Measurements from ENCODE around the gene SIX1.

Gene SIX1

GRCh38 chr14:60648934-60649874 lies at the start of gene SIX1:
Gene SIX1, minus strand, starts transcription at chr14:60649477. Its CDS starts 288 bp downstream, at chr14:60649189.
- Histone ChIP-seq H3K4me3 (ENCODE audit: low read length in 2 of 2) (peak within 1 kb of the TSS; percentile 62 to 65), H3K27ac (ENCODE audit: low read depth in 2 of 2, low read length in 2 of 2) (no peak within 1 kb of the TSS), H3K36me3 (ENCODE audit: control insufficient read depth in 2 of 2, insufficient read depth in 2 of 2, low read length in 2 of 2) (no peaks in the 10 kb centered on the region), H3K27me3 (ENCODE audit: control insufficient read depth in 2 of 2, insufficient read depth in 2 of 2, low read length in 2 of 2) (peaks cover 79 to 97% of the 10 kb centered on the region in 2 donors), H3K9ac (ENCODE audit: low read depth in 1 of 2, low read length in 2 of 2) (no peak within 1 kb of the TSS), H3K9me3 (ENCODE audit: control insufficient read depth in 2 of 2, low read length in 2 of 2) (no peaks in the 10 kb centered on the region), H3K4me1 (ENCODE audit: control insufficient read depth in 2 of 2, insufficient read depth in 2 of 2, low read length in 2 of 2) (peaks cover 21% of the 10 kb centered on the region in 2 donors)

- H3K36me3 ChIP-seq (ENCODE audit: control insufficient read depth in 2 of 2, insufficient read depth in 2 of 2, low read length in 2 of 2): no peaks in the 10 kb centered on the region
- no peak overlapping the region for H3K9ac ChIP-seq (ENCODE audit: low read depth in 1 of 2, low read length in 2 of 2)
- no peaks in the 10 kb centered on the region for H3K4me1 ChIP-seq (ENCODE audit: control insufficient read depth in 2 of 2, insufficient read depth in 2 of 2, low read length in 2 of 2)
- no peaks in the 10 kb centered on the region for H3K9me3 ChIP-seq (ENCODE audit: control insufficient read depth in 2 of 2, low read length in 2 of 2)
- no peak overlapping the region for H3K27ac ChIP-seq (ENCODE audit: low read depth in 2 of 2, low read length in 2 of 2)
- H3K4me3 ChIP-seq (ENCODE audit: low read length in 2 of 2): no peak overlapping the region
- H3K27me3 ChIP-seq (ENCODE audit: control insufficient read depth in 2 of 2, insufficient read depth in 2 of 2, low read length in 2 of 2): no peaks in the 10 kb centered on the region
These were observed 46.0 kb upstream of the SIX1 start for GRCh38 chr14:60695327-60695726.

GRCh38 chr14:60691383-60692113 lies 42.3 kb upstream of the SIX1 start:
- Histone ChIP-seq H3K27ac (ENCODE audit: low read depth in 2 of 2, low read length in 2 of 2) (no peak overlapping the region), H3K36me3 (ENCODE audit: control insufficient read depth in 2 of 2, insufficient read depth in 2 of 2, low read length in 2 of 2) (no peaks in the 10 kb centered on the region), H3K4me3 (ENCODE audit: low read length in 2 of 2) (no peak overlapping the region), H3K4me1 (ENCODE audit: control insufficient read depth in 2 of 2, insufficient read depth in 2 of 2, low read length in 2 of 2) (no peaks in the 10 kb centered on the region), H3K9me3 (ENCODE audit: control insufficient read depth in 2 of 2, low read length in 2 of 2) (no peaks in the 10 kb centered on the region), H3K27me3 (ENCODE audit: control insufficient read depth in 2 of 2, insufficient read depth in 2 of 2, low read length in 2 of 2) (peaks cover 0 to 2% of the 10 kb centered on the region in 2 donors), H3K9ac (ENCODE audit: low read depth in 1 of 2, low read length in 2 of 2) (no peak overlapping the region)

GRCh38 chr14:60686865-60687264 lies 37.6 kb upstream of the SIX1 start:
- Histone ChIP-seq H3K4me3 (ENCODE audit: low read length in 2 of 2) (no peak overlapping the region), H3K36me3 (ENCODE audit: control insufficient read depth in 2 of 2, insufficient read depth in 2 of 2, low read length in 2 of 2) (no peaks in the 10 kb centered on the region), H3K9ac (ENCODE audit: low read depth in 1 of 2, low read length in 2 of 2) (no peak overlapping the region), H3K9me3 (ENCODE audit: control insufficient read depth in 2 of 2, low read length in 2 of 2) (no peaks in the 10 kb centered on the region), H3K27ac (ENCODE audit: low read depth in 2 of 2, low read length in 2 of 2) (no peak overlapping the region), H3K27me3 (ENCODE audit: control insufficient read depth in 2 of 2, insufficient read depth in 2 of 2, low read length in 2 of 2) (peaks cover 0 to 2% of the 10 kb centered on the region in 2 donors), H3K4me1 (ENCODE audit: control insufficient read depth in 2 of 2, insufficient read depth in 2 of 2, low read length in 2 of 2) (no peaks in the 10 kb centered on the region)

- H3K4me1 ChIP-seq (ENCODE audit: control insufficient read depth in 2 of 2, insufficient read depth in 2 of 2, low read length in 2 of 2): no peaks in the 10 kb centered on the region
- no peaks in the 10 kb centered on the region for H3K36me3 ChIP-seq (ENCODE audit: control insufficient read depth in 2 of 2, insufficient read depth in 2 of 2, low read length in 2 of 2)
- no peaks in the 10 kb centered on the region for H3K9me3 ChIP-seq (ENCODE audit: control insufficient read depth in 2 of 2, low read length in 2 of 2)
- no peak overlapping the region for H3K9ac ChIP-seq (ENCODE audit: low read depth in 1 of 2, low read length in 2 of 2)
- no peak overlapping the region for H3K27ac ChIP-seq (ENCODE audit: low read depth in 2 of 2, low read length in 2 of 2)
- no peak overlapping the region for H3K4me3 ChIP-seq (ENCODE audit: low read length in 2 of 2)
- H3K27me3 ChIP-seq (ENCODE audit: control insufficient read depth in 2 of 2, insufficient read depth in 2 of 2, low read length in 2 of 2): peaks cover 0 to 2% of the 10 kb centered on the region in 2 donors
These were observed 34.9 kb upstream of the SIX1 start for GRCh38 chr14:60684203-60684602.

GRCh38 chr14:60681271-60681670 lies 32.0 kb upstream of the SIX1 start:
- H3K4me3 ChIP-seq (ENCODE audit: low read length in 2 of 2): no peak overlapping the region
- no peaks in the 10 kb centered on the region for H3K27me3 ChIP-seq (ENCODE audit: control insufficient read depth in 2 of 2, insufficient read depth in 2 of 2, low read length in 2 of 2)
- H3K4me1 ChIP-seq (ENCODE audit: control insufficient read depth in 2 of 2, insufficient read depth in 2 of 2, low read length in 2 of 2): no peaks in the 10 kb centered on the region
- no peak overlapping the region for H3K9ac ChIP-seq (ENCODE audit: low read depth in 1 of 2, low read length in 2 of 2)
- no peaks in the 10 kb centered on the region for H3K36me3 ChIP-seq (ENCODE audit: control insufficient read depth in 2 of 2, insufficient read depth in 2 of 2, low read length in 2 of 2)
- H3K27ac ChIP-seq (ENCODE audit: low read depth in 2 of 2, low read length in 2 of 2): no peak overlapping the region
- H3K9me3 ChIP-seq (ENCODE audit: control insufficient read depth in 2 of 2, low read length in 2 of 2): no peaks in the 10 kb centered on the region

GRCh38 chr14:60680511-60680910 lies 31.2 kb upstream of the SIX1 start:
- no peaks in the 10 kb centered on the region for H3K4me1 ChIP-seq (ENCODE audit: control insufficient read depth in 2 of 2, insufficient read depth in 2 of 2, low read length in 2 of 2)
- H3K27ac ChIP-seq (ENCODE audit: low read depth in 2 of 2, low read length in 2 of 2): no peak overlapping the region
- H3K27me3 ChIP-seq (ENCODE audit: control insufficient read depth in 2 of 2, insufficient read depth in 2 of 2, low read length in 2 of 2): no peaks in the 10 kb centered on the region
- H3K9me3 ChIP-seq (ENCODE audit: control insufficient read depth in 2 of 2, low read length in 2 of 2): no peaks in the 10 kb centered on the region
- no peaks in the 10 kb centered on the region for H3K36me3 ChIP-seq (ENCODE audit: control insufficient read depth in 2 of 2, insufficient read depth in 2 of 2, low read length in 2 of 2)
- no peak overlapping the region for H3K9ac ChIP-seq (ENCODE audit: low read depth in 1 of 2, low read length in 2 of 2)
- no peak overlapping the region for H3K4me3 ChIP-seq (ENCODE audit: low read length in 2 of 2)

GRCh38 chr14:60679566-60680258 lies 30.4 kb upstream of the SIX1 start:
- no peak overlapping the region for H3K27ac ChIP-seq (ENCODE audit: low read depth in 2 of 2, low read length in 2 of 2)
- no peaks in the 10 kb centered on the region for H3K27me3 ChIP-seq (ENCODE audit: control insufficient read depth in 2 of 2, insufficient read depth in 2 of 2, low read length in 2 of 2)
- no peaks in the 10 kb centered on the region for H3K4me1 ChIP-seq (ENCODE audit: control insufficient read depth in 2 of 2, insufficient read depth in 2 of 2, low read length in 2 of 2)
- no peak overlapping the region for H3K4me3 ChIP-seq (ENCODE audit: low read length in 2 of 2)
- no peaks in the 10 kb centered on the region for H3K9me3 ChIP-seq (ENCODE audit: control insufficient read depth in 2 of 2, low read length in 2 of 2)
- no peaks in the 10 kb centered on the region for H3K36me3 ChIP-seq (ENCODE audit: control insufficient read depth in 2 of 2, insufficient read depth in 2 of 2, low read length in 2 of 2)
- no peak overlapping the region for H3K9ac ChIP-seq (ENCODE audit: low read depth in 1 of 2, low read length in 2 of 2)

GRCh38 chr14:60677701-60678100 lies 28.4 kb upstream of the SIX1 start:
- no peak overlapping the region for H3K4me3 ChIP-seq (ENCODE audit: low read length in 2 of 2)
- H3K9me3 ChIP-seq (ENCODE audit: control insufficient read depth in 2 of 2, low read length in 2 of 2): no peaks in the 10 kb centered on the region
- no peak overlapping the region for H3K27ac ChIP-seq (ENCODE audit: low read depth in 2 of 2, low read length in 2 of 2)
- no peak overlapping the region for H3K9ac ChIP-seq (ENCODE audit: low read depth in 1 of 2, low read length in 2 of 2)
- no peaks in the 10 kb centered on the region for H3K36me3 ChIP-seq (ENCODE audit: control insufficient read depth in 2 of 2, insufficient read depth in 2 of 2, low read length in 2 of 2)
- no peaks in the 10 kb centered on the region for H3K4me1 ChIP-seq (ENCODE audit: control insufficient read depth in 2 of 2, insufficient read depth in 2 of 2, low read length in 2 of 2)
- no peaks in the 10 kb centered on the region for H3K27me3 ChIP-seq (ENCODE audit: control insufficient read depth in 2 of 2, insufficient read depth in 2 of 2, low read length in 2 of 2)

- Histone ChIP-seq H3K9ac (ENCODE audit: low read depth in 1 of 2, low read length in 2 of 2) (no peak overlapping the region), H3K27me3 (ENCODE audit: control insufficient read depth in 2 of 2, insufficient read depth in 2 of 2, low read length in 2 of 2) (peaks cover 0 to 4% of the 10 kb centered on the region in 2 donors), H3K9me3 (ENCODE audit: control insufficient read depth in 2 of 2, low read length in 2 of 2) (no peaks in the 10 kb centered on the region), H3K4me1 (ENCODE audit: control insufficient read depth in 2 of 2, insufficient read depth in 2 of 2, low read length in 2 of 2) (no peaks in the 10 kb centered on the region), H3K36me3 (ENCODE audit: control insufficient read depth in 2 of 2, insufficient read depth in 2 of 2, low read length in 2 of 2) (no peaks in the 10 kb centered on the region), H3K4me3 (ENCODE audit: low read length in 2 of 2) (no peak overlapping the region), H3K27ac (ENCODE audit: low read depth in 2 of 2, low read length in 2 of 2) (no peak overlapping the region)
These were observed 21.7 kb upstream of the SIX1 start for GRCh38 chr14:60670989-60671388.
